Naive B cell (primary cell): ENCODE results near the gene UBE2S. TPM values are rescaled to one million over a fixed set of nuclear protein-coding genes. Genes with fewer than 3 reads are reported as not detected.
"Not testable (repeated sequence)": the region's sequence is repeated elsewhere in the genome, so short reads cannot be mapped to it uniquely, and the experiment has no call there.

ENCODE experiments used
- ATAC-seq, 2 donors: fragments of 150-1000 bp; cut with Tn5 transposase; 2 replicates each; pipeline ENCODE4 v1.10.0; 2021; ENCODE audit warnings: low read depth in 2 of 2, mild to moderate bottlenecking in 2 of 2, moderate library complexity in 2 of 2
- DNase-seq: peaks from one replicate; pipeline ENCODE4 v3.0.0; 2022
- H3K27ac Mint-ChIP-seq, 6 donors: one replicate each; pipeline ENCODE4 v1.8.0; 2020 to 2022; ENCODE audit warnings: mild to moderate bottlenecking in 6 of 6, mixed read lengths in 6 of 6, moderate library complexity in 5 of 6, inconsistent platforms in 2 of 6
- H3K27me3 Mint-ChIP-seq, 3 donors: one replicate each; pipeline ENCODE4 v1.8.0; 2021 to 2022; ENCODE audit warnings: mixed read lengths in 3 of 3, mild to moderate bottlenecking in 1 of 3
- H3K36me3 Mint-ChIP-seq, 2 donors: one replicate each; pipeline ENCODE4 v1.8.0; 2020 to 2022; ENCODE audit warnings: mixed read lengths in 2 of 2, inconsistent platforms in 1 of 2, mild to moderate bottlenecking in 1 of 2
- H3K4me1 Mint-ChIP-seq, 3 donors: one replicate each; pipeline ENCODE4 v1.8.0; 2020 to 2022; ENCODE audit warnings: mixed read lengths in 3 of 3, inconsistent platforms in 1 of 3, mild to moderate bottlenecking in 1 of 3, moderate library complexity in 1 of 3
- H3K4me3 Mint-ChIP-seq, 8 donors: one replicate each; pipeline ENCODE4 v1.8.0; 2020 to 2022; ENCODE audit warnings: mild to moderate bottlenecking in 8 of 8, mixed read lengths in 8 of 8, moderate library complexity in 8 of 8, inconsistent platforms in 2 of 8
- H3K9me3 Mint-ChIP-seq, 7 donors: one replicate each; pipeline ENCODE4 v1.8.0; 2020 to 2022; ENCODE audit warnings: mixed read lengths in 7 of 7, mild to moderate bottlenecking in 5 of 7, inconsistent platforms in 2 of 7, moderate library complexity in 1 of 7
- polyA plus RNA-seq, 6 donors: library from polyadenylated mRNA; unstranded; fragments of 300-500 nt; fragmentation: Illumina TruSeq; gene quantifications; one replicate each; pipeline ENCODE4 v1.2.3, GENCODE V29; 2021; ENCODE audit warnings: low read depth in 6 of 6

Gene UBE2S
- 10 to 100 TPM; 18.8 to 41.3 (median 30.6) TPM for polyA plus RNA-seq

GRCh38 chr19:55407550-55407799 is at the start of gene UBE2S:
UBE2S (minus strand) TSS chr19:55407788; CDS start chr19:55407589, 199 bp downstream.
- peaks cover 8 to 26% of the 10 kb centered on the region in 2 donors for H3K36me3 Mint-ChIP-seq

GRCh38 chr19:55456347-55456746 is 48.8 kb upstream of the UBE2S start:
- peaks cover 19 to 35% (median 24%) of the 10 kb centered on the region in 3 donors for H3K4me1 Mint-ChIP-seq
- ATAC-seq (no peak), DNase-seq (no peak)
- peak overlapping the region in 1 of 8 donors; percentile 71 for H3K4me3 Mint-ChIP-seq
- peaks cover 5 to 32% of the 10 kb centered on the region in 2 donors for H3K36me3 Mint-ChIP-seq
- peaks cover 0 to 3% (median 0%) of the 10 kb centered on the region in 7 donors for H3K9me3 Mint-ChIP-seq
- peak overlapping the region in 1 of 6 donors; percentile 26 for H3K27ac Mint-ChIP-seq
- peaks cover 11 to 25% (median 21%) of the 10 kb centered on the region in 3 donors for H3K27me3 Mint-ChIP-seq

More at GRCh38 chr19:55407550-55407799, at the start of gene UBE2S:
- peak in 1 of 2 donors; percentile 1 for ATAC-seq
- Mint-ChIP-seq H3K9me3 (peaks cover 2 to 11% (median 8%) of the 10 kb centered on the region in 7 donors), H3K4me1 (peaks cover 20 to 31% (median 23%) of the 10 kb centered on the region in 3 donors), H3K4me3 (peak within 1 kb of the TSS; percentile 91 to 99 (median 94)), H3K27ac (peak within 1 kb of the TSS; percentile 98 to 100 (median 100))
- not testable (repeated sequence) for DNase-seq, H3K27me3 Mint-ChIP-seq

- Mint-ChIP-seq H3K27me3 (peaks cover 15 to 30% (median 21%) of the 10 kb centered on the region in 3 donors), H3K27ac (no peak overlapping the region), H3K36me3 (peaks cover 5 to 33% of the 10 kb centered on the region in 2 donors), H3K4me1 (peaks cover 16 to 35% (median 23%) of the 10 kb centered on the region in 3 donors), H3K9me3 (peaks cover 0 to 3% (median 0%) of the 10 kb centered on the region in 7 donors), H3K4me3 (no peak overlapping the region)
- DNase-seq (no peak), ATAC-seq (no peak)
These were observed 48.1 kb upstream of the UBE2S start for GRCh38 chr19:55455576-55456235.

GRCh38 chr19:55454787-55455243 is 47.2 kb upstream of the UBE2S start:
- ATAC-seq = no peak
- Mint-ChIP-seq H3K4me3 (peak overlapping the region in 2 of 8 donors; percentile 25 to 62), H3K9me3 (peaks cover 0 to 3% (median 0%) of the 10 kb centered on the region in 7 donors), H3K27ac (no peak overlapping the region), H3K4me1 (peaks cover 7 to 32% (median 19%) of the 10 kb centered on the region in 3 donors), H3K27me3 (peaks cover 19 to 36% (median 21%) of the 10 kb centered on the region in 3 donors), H3K36me3 (peaks cover 5 to 33% of the 10 kb centered on the region in 2 donors)
- no peak for DNase-seq

- ATAC-seq (no peak), DNase-seq (no peak)
- Mint-ChIP-seq H3K4me3 (peak overlapping the region; percentile 12 to 85 (median 54)), H3K36me3 (peaks cover 5 to 33% of the 10 kb centered on the region in 2 donors), H3K4me1 (peaks cover 7 to 32% (median 15%) of the 10 kb centered on the region in 3 donors), H3K27ac (peak overlapping the region in 4 of 6 donors; percentile 10 to 53 (median 32)), H3K9me3 (peaks cover 0 to 3% (median 0%) of the 10 kb centered on the region in 7 donors), H3K27me3 (peaks cover 19 to 36% (median 21%) of the 10 kb centered on the region in 3 donors)
These were observed 46.1 kb upstream of the UBE2S start for GRCh38 chr19:55453511-55454260.

- peak overlapping the region in 6 of 8 donors; percentile 18 to 84 (median 52) for H3K4me3 Mint-ChIP-seq
- H3K27ac Mint-ChIP-seq = peak overlapping the region in 1 of 6 donors; percentile 53
- H3K27me3 Mint-ChIP-seq = peaks cover 19 to 36% (median 21%) of the 10 kb centered on the region in 3 donors
- H3K9me3 Mint-ChIP-seq = peaks cover 0 to 3% (median 0%) of the 10 kb centered on the region in 7 donors
- H3K4me1 Mint-ChIP-seq = peaks cover 7 to 32% (median 15%) of the 10 kb centered on the region in 3 donors
- peaks cover 5 to 33% of the 10 kb centered on the region in 2 donors for H3K36me3 Mint-ChIP-seq
- ATAC-seq (peak; percentile 10 to 17), DNase-seq (no peak)
These were observed 45.3 kb upstream of the UBE2S start for GRCh38 chr19:55452749-55453346.

- peak overlapping the region in 2 of 6 donors; percentile 80 to 95 for H3K27ac Mint-ChIP-seq
- no peak for DNase-seq
- H3K9me3 Mint-ChIP-seq = peaks cover 0 to 3% (median 0%) of the 10 kb centered on the region in 7 donors
- H3K36me3 Mint-ChIP-seq = peaks cover 5 to 33% of the 10 kb centered on the region in 2 donors
- peaks cover 19 to 36% (median 21%) of the 10 kb centered on the region in 3 donors for H3K27me3 Mint-ChIP-seq
- peak; percentile 39 to 44 for ATAC-seq
- H3K4me3 Mint-ChIP-seq = peak overlapping the region; percentile 15 to 84 (median 81)
- peaks cover 7 to 32% (median 15%) of the 10 kb centered on the region in 3 donors for H3K4me1 Mint-ChIP-seq
These were observed 44.6 kb upstream of the UBE2S start for GRCh38 chr19:55451965-55452748.

- Mint-ChIP-seq H3K9me3 (peaks cover 0 to 3% (median 0%) of the 10 kb centered on the region in 7 donors), H3K4me3 (peak overlapping the region; percentile 41 to 86 (median 84)), H3K4me1 (peaks cover 7 to 32% (median 15%) of the 10 kb centered on the region in 3 donors), H3K36me3 (peaks cover 5 to 33% of the 10 kb centered on the region in 2 donors), H3K27me3 (peaks cover 19 to 36% (median 21%) of the 10 kb centered on the region in 3 donors), H3K27ac (peak overlapping the region in 2 of 6 donors; percentile 80 to 86)
- ATAC-seq (peak; percentile 59 to 61), DNase-seq (no peak)
These were observed 43.8 kb upstream of the UBE2S start for GRCh38 chr19:55451163-55451964.

GRCh38 chr19:55449469-55449868 is 41.9 kb upstream of the UBE2S start:
- ATAC-seq = no peak
- peaks cover 0 to 3% (median 0%) of the 10 kb centered on the region in 7 donors for H3K9me3 Mint-ChIP-seq
- no peak for DNase-seq
- H3K4me1 Mint-ChIP-seq = peaks cover 7 to 25% (median 16%) of the 10 kb centered on the region in 3 donors
- H3K4me3 Mint-ChIP-seq = peak overlapping the region in 1 of 8 donors; percentile 29
- H3K36me3 Mint-ChIP-seq = peaks cover 5 to 22% of the 10 kb centered on the region in 2 donors
- H3K27ac Mint-ChIP-seq = no peak overlapping the region
- peaks cover 31 to 45% (median 34%) of the 10 kb centered on the region in 3 donors for H3K27me3 Mint-ChIP-seq

- H3K4me3 Mint-ChIP-seq, DNase-seq, H3K36me3 Mint-ChIP-seq, H3K27ac Mint-ChIP-seq, H3K9me3 Mint-ChIP-seq, ATAC-seq: not testable (repeated sequence)
- H3K27me3 Mint-ChIP-seq = peaks cover 31 to 45% (median 40%) of the 10 kb centered on the region in 3 donors
- peaks cover 7 to 20% (median 14%) of the 10 kb centered on the region in 3 donors for H3K4me1 Mint-ChIP-seq
These were observed 40.5 kb upstream of the UBE2S start for GRCh38 chr19:55448175-55448490.

- no peaks in the 10 kb centered on the region for H3K9me3 Mint-ChIP-seq
- ATAC-seq (peak; percentile 8 to 12), DNase-seq (no peak)
These were observed 40.0 kb upstream of the UBE2S start for GRCh38 chr19:55447421-55448174.

More at GRCh38 chr19:55447421-55448174, 40.0 kb upstream of the UBE2S start:
- Mint-ChIP-seq H3K4me1 (peaks cover 7 to 23% (median 19%) of the 10 kb centered on the region in 3 donors), H3K36me3 (peaks cover 0 to 8% of the 10 kb centered on the region in 2 donors), H3K27ac (no peak overlapping the region), H3K4me3 (no peak overlapping the region), H3K27me3 (peaks cover 34 to 47% (median 39%) of the 10 kb centered on the region in 3 donors)
